Kidney (tissue), 14 donors: ENCODE measurements around the gene DENND4C. TPM values are rescaled to one million over a fixed set of nuclear protein-coding genes. Genes with fewer than 3 reads are reported as not detected.

Experiments used
- DNase-seq, 5 donors: peaks; one replicate each; pipeline ENCODE4 v3.0.0-alpha.2; 2013 to 2020
- FAIRE-seq: peaks from 2 replicates; lab custom pipeline; 2012; peaks lifted over from hg19 to GRCh38; lab: Jason Lieb, UNC
- H3K27ac ChIP-seq, 2 donors: one replicate each; pipeline ENCODE4 v1.7.0; 2013; ENCODE audit warnings: low read depth in 2 of 2, low read length in 2 of 2, inconsistent platforms in 1 of 2
- H3K27me3 ChIP-seq: one replicate; pipeline ENCODE4 v1.7.1; 2013; ENCODE audit warnings: low read length, inconsistent platforms; ENCODE audit not compliant: control insufficient read depth, insufficient read depth
- H3K36me3 ChIP-seq, 3 donors: one replicate each; pipeline versions ENCODE4 v1.7.0 to v1.7.1; 2013; ENCODE audit warnings: low read length in 3 of 3, control low read depth in 1 of 3, inconsistent platforms in 1 of 3; ENCODE audit not compliant: insufficient read depth in 3 of 3, control insufficient read depth in 2 of 3
- H3K4me1 ChIP-seq, 3 donors: one replicate each; pipeline versions ENCODE4 v1.7.0 to v1.7.1; 2013; ENCODE audit warnings: low read length in 3 of 3, inconsistent platforms in 1 of 3, low read depth in 1 of 3; ENCODE audit not compliant: control insufficient read depth in 2 of 3, insufficient read depth in 2 of 3
- H3K4me3 ChIP-seq, 3 donors: one replicate each; pipeline versions ENCODE4 v1.7.0 to v1.8.1; 2013; ENCODE audit warnings: low read length in 3 of 3, control low read depth in 1 of 3, inconsistent platforms in 1 of 3
- H3K9ac ChIP-seq, 3 donors: one replicate each; pipeline versions ENCODE4 v1.7.0 to v1.7.1; 2013; ENCODE audit warnings: low read length in 3 of 3, control low read depth in 1 of 3, inconsistent platforms in 1 of 3
- H3K9me3 ChIP-seq, 3 donors: one replicate each; pipeline versions ENCODE4 v1.7.0 to v1.7.1; 2013; ENCODE audit warnings: low read length in 3 of 3, control low read depth in 1 of 3, inconsistent platforms in 1 of 3; ENCODE audit not compliant: control insufficient read depth in 2 of 3, insufficient read depth in 1 of 3
- CTCF ChIP-seq: IDR thresholded peaks from 3 replicates; pipeline ENCODE4 v1.5.1; 2012; ENCODE audit warnings: mild to moderate bottlenecking, moderate library complexity, borderline replicate concordance; ENCODE audit not compliant: insufficient read depth; ENCODE audit errors: extremely low read depth
- intact Hi-C: fragments of 100-400 bp; cut with DNase I; formaldehyde crosslinking; loops from one replicate; pipeline ENCODE4 v1.11.1; 2022
- polyA plus RNA-seq: library from polyadenylated mRNA; stranded (reverse); fragments of 350-450 nt; fragmentation: Illumina TruSeq; extraction: RNeasy Lipid Tissue Mini Kit (QIAGEN cat#74804); gene quantifications from one replicate; pipeline ENCODE4 v1.2.3, GENCODE V29; 2014; ENCODE audit warnings: low read depth, low replicate concordance; ENCODE audit not compliant: insufficient read depth
- total RNA-seq: library from RNA; stranded (reverse); fragmentation: NEBNext Ultra II Directional; extraction: Animal tissue kit (Norgen Biotek cat#: 25700); gene quantifications from one replicate; pipeline ENCODE4 v1.2.1, GENCODE V29; 2021
- donor health status: control.
- donor health status: control.
- donor health status: control.
- donor health status: control.
- donor health status: control.
- donor health status: DM: yes; HTN: yes; CAD: no.
- donor health status: Normal renal cell carcinoma (clear cell type).

DENND4C gene
- total and polyA plus RNA-seq, 2 donors from 2014 or later: 6.2 to 59.5 TPM

- DNase-seq (peak in 3 of 5 donors; percentile 25 to 93 (median 53)), FAIRE-seq (peak; percentile 27)
- Histone ChIP-seq H3K36me3 (no peaks in the 10 kb centered on the region), H3K4me1 (peaks cover 0 to 12% (median 7%) of the 10 kb centered on the region in 3 donors), H3K27ac (peak overlapping the region; percentile 57 to 69), H3K27me3 (no peaks in the 10 kb centered on the region), H3K4me3 (no peak overlapping the region), H3K9ac (no peak overlapping the region), H3K9me3 (no peaks in the 10 kb centered on the region)
- TF ChIP-seq CTCF: no peak
- intact Hi-C loops: no loop called here
These were observed 46.2 kb upstream of the DENND4C start for GRCh38 chr9:19184144-19184917.

GRCh38 chr9:19185191-19185590 is 45.3 kb upstream of the DENND4C start:
- intact Hi-C loops: no loop called here
- DNase-seq (no peak), FAIRE-seq (no peak)

GRCh38 chr9:19186232-19186631 is 44.3 kb upstream of the DENND4C start:
- H3K9ac ChIP-seq: no peak overlapping the region
- H3K27ac ChIP-seq: no peak overlapping the region
- FAIRE-seq (no peak), DNase-seq (no peak)
- TF ChIP-seq CTCF: no peak
- intact Hi-C loops: no loop called here
- no peaks in the 10 kb centered on the region for H3K27me3 ChIP-seq
- peaks cover 0 to 12% (median 7%) of the 10 kb centered on the region in 3 donors for H3K4me1 ChIP-seq
- no peaks in the 10 kb centered on the region for H3K9me3 ChIP-seq
- H3K4me3 ChIP-seq: no peak overlapping the region
- no peaks in the 10 kb centered on the region for H3K36me3 ChIP-seq

More at GRCh38 chr9:19185191-19185590, 45.3 kb upstream of the DENND4C start:
- H3K27me3 ChIP-seq: no peaks in the 10 kb centered on the region
- H3K9ac ChIP-seq: no peak overlapping the region
- no peaks in the 10 kb centered on the region for H3K36me3 ChIP-seq
- H3K9me3 ChIP-seq: no peaks in the 10 kb centered on the region
- H3K4me1 ChIP-seq: peaks cover 0 to 12% (median 7%) of the 10 kb centered on the region in 3 donors
- no peak overlapping the region for H3K27ac ChIP-seq
- H3K4me3 ChIP-seq: no peak overlapping the region
- TF ChIP-seq CTCF: no peak
